H1 (cell line): ENCODE measurements around the gene RRM2. TPM values are rescaled to one million over a fixed set of nuclear protein-coding genes. Genes with fewer than 3 reads are reported as not detected.

Experiments used
- CBX8 ChIP-seq: fragments of 300-800, 300-1000 bp; sonication (generic); IDR thresholded peaks from 2 replicates; pipeline ENCODE4 v1.7.1; 2016; ENCODE audit warnings: low read depth, low read length, borderline replicate concordance
- NANOG ChIP-seq: IDR thresholded peaks from 2 replicates; pipeline ENCODE4 v1.6.1; 2011; ENCODE audit warnings: low read length, low read depth, mild to moderate bottlenecking, inconsistent platforms; ENCODE audit not compliant: insufficient read depth, poor library complexity, severe bottlenecking
- NRF1 ChIP-seq: IDR thresholded peaks from 2 replicates; pipeline ENCODE4 v1.6.1; 2011; ENCODE audit warnings: mild to moderate bottlenecking, low read depth, low read length, improper control_type of control experiment
- PHF8 ChIP-seq: fragments of 200-600 bp; sonication (generic); conservative IDR thresholded peaks from 2 replicates; pipeline ENCODE4 v1.7.1; 2012; ENCODE audit warnings: low read depth, mild to moderate bottlenecking, inconsistent platforms, low read length, moderate library complexity
- SIN3A ChIP-seq, 2 experiments: IDR thresholded peaks in 1 of 2; conservative IDR thresholded peaks in 1 of 2; 2 replicates each; pipeline ENCODE4 v1.6.1; 2011 to 2012; ENCODE audit warnings: low read length in 2 of 2, improper control_type of control experiment in 1 of 2, low read depth in 1 of 2, mild to moderate bottlenecking in 1 of 2
- polyA plus RNA-seq, 7 experiments: library from polyadenylated mRNA; depleted of rRNA in 3 of 7; stranded (reverse) in 5 of 7; unstranded in 2 of 7; fragments of >200 nt in 5 of 7; fragments of 200-250 nt in 2 of 7; gene quantifications; 1 replicate in 5 of 7; 2 replicates in 1 of 7; 4 replicates in 1 of 7; pipeline versions ENCODE4 v1.2.1 to v1.2.3, GENCODE V29; 2011 to 2013; ENCODE audit warnings: missing spikeins in 2 of 7, mixed read lengths in 2 of 7
- total RNA-seq: library from RNA; stranded (reverse); fragmentation: NEBNext Ultra II Directional; extraction: Animal tissue kit (Norgen Biotek cat#: 25700); gene quantifications from 2 replicates; pipeline ENCODE4 v1.2.1, GENCODE V29; 2021
- TF ChIP-seq, protein P1 (sequence below): IDR thresholded peaks from 2 replicates; pipeline ENCODE4 v1.6.1; 2011; ENCODE audit warnings: low read depth, mild to moderate bottlenecking, low read length; ENCODE audit not compliant: insufficient read depth
- TF ChIP-seq, protein P2 (sequence below): fragments of 300-600 bp; sonication (generic); IDR thresholded peaks from 2 replicates; pipeline ENCODE4 v1.7.1; 2012; ENCODE audit warnings: low read length, moderate library complexity, mild to moderate bottlenecking, inconsistent platforms; ENCODE audit not compliant: insufficient replicate concordance

RRM2 gene
- total and polyA plus RNA-seq, 2 of the 8 experiments (the other 6 are each of a cell fraction or from before 2014, with no cell fraction given), result 37.7 to 215 TPM

DNA sequence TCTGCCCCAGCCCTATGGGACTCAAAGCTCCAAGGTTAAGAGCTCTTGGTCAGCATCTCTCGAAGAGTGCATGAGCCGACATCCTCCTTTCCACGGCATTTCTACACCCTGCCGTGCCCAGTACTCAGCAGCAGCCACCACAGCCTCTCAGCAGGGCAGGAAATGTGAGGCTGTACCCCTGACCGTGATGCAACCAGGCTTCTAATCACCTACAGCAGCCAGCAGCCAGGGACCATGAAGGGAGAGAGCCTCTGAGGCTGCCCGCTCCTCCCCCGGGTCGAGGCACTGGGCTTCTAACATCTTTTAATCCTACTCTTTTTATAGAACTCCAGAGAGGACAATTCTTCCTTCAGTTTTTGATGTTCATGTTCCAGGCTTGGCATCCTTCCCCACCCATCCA, 48.8 kb upstream of the RRM2 start (continued):
- TF ChIP-seq CBX8, result no peak
- TF ChIP-seq SIN3A (conservative IDR thresholded peaks at IDR 0.05 in 1 of 2, IDR thresholded peaks at IDR 0.05 in 1 of 2; ENCODE audit: low read depth in 1 of 2, low read length in 2 of 2), result no peak
- TF ChIP-seq NANOG, result no peak
- TF ChIP-seq, protein P1, sequence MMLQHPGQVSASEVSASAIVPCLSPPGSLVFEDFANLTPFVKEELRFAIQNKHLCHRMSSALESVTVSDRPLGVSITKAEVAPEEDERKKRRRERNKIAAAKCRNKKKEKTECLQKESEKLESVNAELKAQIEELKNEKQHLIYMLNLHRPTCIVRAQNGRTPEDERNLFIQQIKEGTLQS, result no peak
- no peak for TF ChIP-seq PHF8
- TF ChIP-seq, protein P2, sequence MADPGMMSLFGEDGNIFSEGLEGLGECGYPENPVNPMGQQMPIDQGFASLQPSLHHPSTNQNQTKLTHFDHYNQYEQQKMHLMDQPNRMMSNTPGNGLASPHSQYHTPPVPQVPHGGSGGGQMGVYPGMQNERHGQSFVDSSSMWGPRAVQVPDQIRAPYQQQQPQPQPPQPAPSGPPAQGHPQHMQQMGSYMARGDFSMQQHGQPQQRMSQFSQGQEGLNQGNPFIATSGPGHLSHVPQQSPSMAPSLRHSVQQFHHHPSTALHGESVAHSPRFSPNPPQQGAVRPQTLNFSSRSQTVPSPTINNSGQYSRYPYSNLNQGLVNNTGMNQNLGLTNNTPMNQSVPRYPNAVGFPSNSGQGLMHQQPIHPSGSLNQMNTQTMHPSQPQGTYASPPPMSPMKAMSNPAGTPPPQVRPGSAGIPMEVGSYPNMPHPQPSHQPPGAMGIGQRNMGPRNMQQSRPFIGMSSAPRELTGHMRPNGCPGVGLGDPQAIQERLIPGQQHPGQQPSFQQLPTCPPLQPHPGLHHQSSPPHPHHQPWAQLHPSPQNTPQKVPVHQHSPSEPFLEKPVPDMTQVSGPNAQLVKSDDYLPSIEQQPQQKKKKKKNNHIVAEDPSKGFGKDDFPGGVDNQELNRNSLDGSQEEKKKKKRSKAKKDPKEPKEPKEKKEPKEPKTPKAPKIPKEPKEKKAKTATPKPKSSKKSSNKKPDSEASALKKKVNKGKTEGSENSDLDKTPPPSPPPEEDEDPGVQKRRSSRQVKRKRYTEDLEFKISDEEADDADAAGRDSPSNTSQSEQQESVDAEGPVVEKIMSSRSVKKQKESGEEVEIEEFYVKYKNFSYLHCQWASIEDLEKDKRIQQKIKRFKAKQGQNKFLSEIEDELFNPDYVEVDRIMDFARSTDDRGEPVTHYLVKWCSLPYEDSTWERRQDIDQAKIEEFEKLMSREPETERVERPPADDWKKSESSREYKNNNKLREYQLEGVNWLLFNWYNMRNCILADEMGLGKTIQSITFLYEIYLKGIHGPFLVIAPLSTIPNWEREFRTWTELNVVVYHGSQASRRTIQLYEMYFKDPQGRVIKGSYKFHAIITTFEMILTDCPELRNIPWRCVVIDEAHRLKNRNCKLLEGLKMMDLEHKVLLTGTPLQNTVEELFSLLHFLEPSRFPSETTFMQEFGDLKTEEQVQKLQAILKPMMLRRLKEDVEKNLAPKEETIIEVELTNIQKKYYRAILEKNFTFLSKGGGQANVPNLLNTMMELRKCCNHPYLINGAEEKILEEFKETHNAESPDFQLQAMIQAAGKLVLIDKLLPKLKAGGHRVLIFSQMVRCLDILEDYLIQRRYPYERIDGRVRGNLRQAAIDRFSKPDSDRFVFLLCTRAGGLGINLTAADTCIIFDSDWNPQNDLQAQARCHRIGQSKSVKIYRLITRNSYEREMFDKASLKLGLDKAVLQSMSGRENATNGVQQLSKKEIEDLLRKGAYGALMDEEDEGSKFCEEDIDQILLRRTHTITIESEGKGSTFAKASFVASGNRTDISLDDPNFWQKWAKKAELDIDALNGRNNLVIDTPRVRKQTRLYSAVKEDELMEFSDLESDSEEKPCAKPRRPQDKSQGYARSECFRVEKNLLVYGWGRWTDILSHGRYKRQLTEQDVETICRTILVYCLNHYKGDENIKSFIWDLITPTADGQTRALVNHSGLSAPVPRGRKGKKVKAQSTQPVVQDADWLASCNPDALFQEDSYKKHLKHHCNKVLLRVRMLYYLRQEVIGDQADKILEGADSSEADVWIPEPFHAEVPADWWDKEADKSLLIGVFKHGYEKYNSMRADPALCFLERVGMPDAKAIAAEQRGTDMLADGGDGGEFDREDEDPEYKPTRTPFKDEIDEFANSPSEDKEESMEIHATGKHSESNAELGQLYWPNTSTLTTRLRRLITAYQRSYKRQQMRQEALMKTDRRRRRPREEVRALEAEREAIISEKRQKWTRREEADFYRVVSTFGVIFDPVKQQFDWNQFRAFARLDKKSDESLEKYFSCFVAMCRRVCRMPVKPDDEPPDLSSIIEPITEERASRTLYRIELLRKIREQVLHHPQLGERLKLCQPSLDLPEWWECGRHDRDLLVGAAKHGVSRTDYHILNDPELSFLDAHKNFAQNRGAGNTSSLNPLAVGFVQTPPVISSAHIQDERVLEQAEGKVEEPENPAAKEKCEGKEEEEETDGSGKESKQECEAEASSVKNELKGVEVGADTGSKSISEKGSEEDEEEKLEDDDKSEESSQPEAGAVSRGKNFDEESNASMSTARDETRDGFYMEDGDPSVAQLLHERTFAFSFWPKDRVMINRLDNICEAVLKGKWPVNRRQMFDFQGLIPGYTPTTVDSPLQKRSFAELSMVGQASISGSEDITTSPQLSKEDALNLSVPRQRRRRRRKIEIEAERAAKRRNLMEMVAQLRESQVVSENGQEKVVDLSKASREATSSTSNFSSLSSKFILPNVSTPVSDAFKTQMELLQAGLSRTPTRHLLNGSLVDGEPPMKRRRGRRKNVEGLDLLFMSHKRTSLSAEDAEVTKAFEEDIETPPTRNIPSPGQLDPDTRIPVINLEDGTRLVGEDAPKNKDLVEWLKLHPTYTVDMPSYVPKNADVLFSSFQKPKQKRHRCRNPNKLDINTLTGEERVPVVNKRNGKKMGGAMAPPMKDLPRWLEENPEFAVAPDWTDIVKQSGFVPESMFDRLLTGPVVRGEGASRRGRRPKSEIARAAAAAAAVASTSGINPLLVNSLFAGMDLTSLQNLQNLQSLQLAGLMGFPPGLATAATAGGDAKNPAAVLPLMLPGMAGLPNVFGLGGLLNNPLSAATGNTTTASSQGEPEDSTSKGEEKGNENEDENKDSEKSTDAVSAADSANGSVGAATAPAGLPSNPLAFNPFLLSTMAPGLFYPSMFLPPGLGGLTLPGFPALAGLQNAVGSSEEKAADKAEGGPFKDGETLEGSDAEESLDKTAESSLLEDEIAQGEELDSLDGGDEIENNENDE, result no peak
- no peak for TF ChIP-seq NRF1
